OCI-LY1 (cell line): ENCODE measurements around the gene RGPD4.

Source experiments
- EZH2 ChIP-seq: fragments of 200-600 bp; sonication (generic), shearing (Covaris generic); IDR thresholded peaks from 2 replicates; pipeline ENCODE4 v1.8.0; 2017; ENCODE audit warnings: borderline replicate concordance, mixed run types, mild to moderate bottlenecking, antibody characterized with exemption, low read length, moderate library complexity, mixed read lengths
- TF ChIP-seq, protein P1 (sequence below): fragments of 200-600 bp; sonication (generic), shearing (Covaris generic); IDR thresholded peaks from 2 replicates; pipeline ENCODE4 v1.5.1; 2017; ENCODE audit warnings: mild to moderate bottlenecking, antibody characterized with exemption, low read length, moderate library complexity, mixed read lengths

- TF ChIP-seq, protein P1, sequence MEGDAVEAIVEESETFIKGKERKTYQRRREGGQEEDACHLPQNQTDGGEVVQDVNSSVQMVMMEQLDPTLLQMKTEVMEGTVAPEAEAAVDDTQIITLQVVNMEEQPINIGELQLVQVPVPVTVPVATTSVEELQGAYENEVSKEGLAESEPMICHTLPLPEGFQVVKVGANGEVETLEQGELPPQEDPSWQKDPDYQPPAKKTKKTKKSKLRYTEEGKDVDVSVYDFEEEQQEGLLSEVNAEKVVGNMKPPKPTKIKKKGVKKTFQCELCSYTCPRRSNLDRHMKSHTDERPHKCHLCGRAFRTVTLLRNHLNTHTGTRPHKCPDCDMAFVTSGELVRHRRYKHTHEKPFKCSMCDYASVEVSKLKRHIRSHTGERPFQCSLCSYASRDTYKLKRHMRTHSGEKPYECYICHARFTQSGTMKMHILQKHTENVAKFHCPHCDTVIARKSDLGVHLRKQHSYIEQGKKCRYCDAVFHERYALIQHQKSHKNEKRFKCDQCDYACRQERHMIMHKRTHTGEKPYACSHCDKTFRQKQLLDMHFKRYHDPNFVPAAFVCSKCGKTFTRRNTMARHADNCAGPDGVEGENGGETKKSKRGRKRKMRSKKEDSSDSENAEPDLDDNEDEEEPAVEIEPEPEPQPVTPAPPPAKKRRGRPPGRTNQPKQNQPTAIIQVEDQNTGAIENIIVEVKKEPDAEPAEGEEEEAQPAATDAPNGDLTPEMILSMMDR, result no peak
- no peak for TF ChIP-seq EZH2
These were observed 9.3 kb upstream of the RGPD4 start for GRCh38 chr2:107817378-107817777.
